ENCODE measurements around the gene RAB37. TPM values are rescaled to one million over a fixed set of nuclear protein-coding genes. Genes with fewer than 3 reads are reported as not detected.

The RAB37 gene
- total and polyA plus RNA-seq, 11 donors = 0.76 to 3.6 (median 1.7) TPM

DNA sequence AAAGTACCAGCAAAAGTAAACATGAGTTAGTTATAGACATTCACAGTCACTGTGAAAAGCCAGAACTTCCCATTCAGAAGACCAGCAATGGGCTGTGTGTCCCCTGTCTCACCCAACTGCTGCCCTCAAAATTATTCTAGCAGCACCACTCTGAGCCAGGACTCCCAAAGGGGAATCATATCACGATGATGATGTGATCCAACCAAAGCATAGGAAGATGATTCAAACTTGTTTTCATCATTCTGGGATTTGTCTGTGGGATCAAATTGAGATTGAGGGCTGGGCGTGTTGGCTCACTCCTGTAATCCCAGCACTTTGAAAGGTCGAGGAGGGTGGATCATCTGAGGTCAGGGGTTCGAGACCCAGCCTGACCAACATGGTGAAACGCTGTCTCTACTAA is 45.5 kb downstream of the RAB37 start:
- WGBS, 4 donors = 83 to 96% (median 93%) methylated on average over 5 of the region's 5 CpGs
- TF ChIP-seq, protein P1, sequence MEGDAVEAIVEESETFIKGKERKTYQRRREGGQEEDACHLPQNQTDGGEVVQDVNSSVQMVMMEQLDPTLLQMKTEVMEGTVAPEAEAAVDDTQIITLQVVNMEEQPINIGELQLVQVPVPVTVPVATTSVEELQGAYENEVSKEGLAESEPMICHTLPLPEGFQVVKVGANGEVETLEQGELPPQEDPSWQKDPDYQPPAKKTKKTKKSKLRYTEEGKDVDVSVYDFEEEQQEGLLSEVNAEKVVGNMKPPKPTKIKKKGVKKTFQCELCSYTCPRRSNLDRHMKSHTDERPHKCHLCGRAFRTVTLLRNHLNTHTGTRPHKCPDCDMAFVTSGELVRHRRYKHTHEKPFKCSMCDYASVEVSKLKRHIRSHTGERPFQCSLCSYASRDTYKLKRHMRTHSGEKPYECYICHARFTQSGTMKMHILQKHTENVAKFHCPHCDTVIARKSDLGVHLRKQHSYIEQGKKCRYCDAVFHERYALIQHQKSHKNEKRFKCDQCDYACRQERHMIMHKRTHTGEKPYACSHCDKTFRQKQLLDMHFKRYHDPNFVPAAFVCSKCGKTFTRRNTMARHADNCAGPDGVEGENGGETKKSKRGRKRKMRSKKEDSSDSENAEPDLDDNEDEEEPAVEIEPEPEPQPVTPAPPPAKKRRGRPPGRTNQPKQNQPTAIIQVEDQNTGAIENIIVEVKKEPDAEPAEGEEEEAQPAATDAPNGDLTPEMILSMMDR (IDR thresholded peaks at IDR 0.05) = no peak
- no peak for TF ChIP-seq POLR2A (IDR thresholded peaks at IDR 0.05)
- Histone ChIP-seq H3K4me1 (peaks cover 0 to 35% (median 0%) of the 10 kb centered on the region in 12 donors), H3K9me3 (no peaks in the 10 kb centered on the region), H3K27ac (no peak overlapping the region), H3K36me3 (peaks cover 0 to 41% (median 6%) of the 10 kb centered on the region in 9 donors), H3K27me3 (no peaks in the 10 kb centered on the region), H3K4me3 (no peak overlapping the region)
- DNase-seq (no peak), ATAC-seq (no peak)
- intact Hi-C loops (cut with DNase I) = loop anchor here in 2 of 10 donors (5.0 to 10.0 kb wide), 3 partner anchors 35 to 58 kb away; partner anchors contain the start of gene NHERF1 (in 1 of the 2)

DNA sequence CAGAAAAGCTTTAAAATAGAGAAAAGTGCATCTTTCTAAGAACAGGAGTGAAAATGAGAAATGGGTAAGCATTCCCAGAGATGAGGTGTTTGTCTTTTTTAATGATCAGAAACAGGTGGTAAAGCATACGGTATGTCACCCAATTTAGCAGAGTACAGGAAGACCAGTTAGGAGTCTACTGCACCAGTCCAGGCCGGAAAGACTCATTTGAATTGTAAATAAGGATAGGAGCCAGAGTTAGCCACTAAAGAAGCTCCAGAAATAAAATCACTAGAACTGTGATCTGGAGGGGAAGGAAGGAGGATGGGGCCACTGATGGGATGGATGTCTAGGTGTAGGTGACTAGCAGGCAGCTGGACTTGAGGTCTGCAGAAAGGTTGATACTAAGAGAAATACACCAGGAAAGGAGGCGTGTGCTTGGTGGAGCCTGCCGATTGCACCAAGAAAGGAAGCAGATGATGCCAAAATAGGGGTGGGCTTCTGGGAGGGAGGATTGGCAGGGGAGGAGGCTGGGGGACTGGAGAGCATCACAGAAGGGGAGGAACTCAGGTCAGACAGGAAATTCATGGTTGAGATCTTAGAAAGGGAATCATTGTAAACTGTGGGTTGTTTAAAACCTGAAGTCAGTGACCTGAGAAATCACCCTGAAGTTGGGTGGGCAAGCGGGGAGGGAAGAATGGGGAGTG is 47.2 kb downstream of the RAB37 start:
- TF ChIP-seq POLR2A (IDR thresholded peaks at IDR 0.05) = no peak
- TF ChIP-seq, protein P1 (IDR thresholded peaks at IDR 0.05) = no peak
- DNase-seq = no peak
- Histone ChIP-seq H3K27ac (no peak overlapping the region), H3K4me1 (peaks cover 0 to 18% (median 0%) of the 10 kb centered on the region in 12 donors), H3K9me3 (no peaks in the 10 kb centered on the region), H3K27me3 (no peaks in the 10 kb centered on the region), H3K4me3 (no peak overlapping the region), H3K36me3 (peaks cover 0 to 45% (median 6%) of the 10 kb centered on the region in 9 donors)
- intact Hi-C loops (cut with DNase I) = loop anchor here in 2 of 10 donors (5.0 to 10.0 kb wide), 3 partner anchors 37 to 59 kb away; partner anchors contain the start of gene NHERF1 (in 1 of the 2)
- no peak for ATAC-seq
- 81 to 84% (median 83%) methylated on average over 5 of the region's 5 CpGs for WGBS, 4 donors

DNA sequence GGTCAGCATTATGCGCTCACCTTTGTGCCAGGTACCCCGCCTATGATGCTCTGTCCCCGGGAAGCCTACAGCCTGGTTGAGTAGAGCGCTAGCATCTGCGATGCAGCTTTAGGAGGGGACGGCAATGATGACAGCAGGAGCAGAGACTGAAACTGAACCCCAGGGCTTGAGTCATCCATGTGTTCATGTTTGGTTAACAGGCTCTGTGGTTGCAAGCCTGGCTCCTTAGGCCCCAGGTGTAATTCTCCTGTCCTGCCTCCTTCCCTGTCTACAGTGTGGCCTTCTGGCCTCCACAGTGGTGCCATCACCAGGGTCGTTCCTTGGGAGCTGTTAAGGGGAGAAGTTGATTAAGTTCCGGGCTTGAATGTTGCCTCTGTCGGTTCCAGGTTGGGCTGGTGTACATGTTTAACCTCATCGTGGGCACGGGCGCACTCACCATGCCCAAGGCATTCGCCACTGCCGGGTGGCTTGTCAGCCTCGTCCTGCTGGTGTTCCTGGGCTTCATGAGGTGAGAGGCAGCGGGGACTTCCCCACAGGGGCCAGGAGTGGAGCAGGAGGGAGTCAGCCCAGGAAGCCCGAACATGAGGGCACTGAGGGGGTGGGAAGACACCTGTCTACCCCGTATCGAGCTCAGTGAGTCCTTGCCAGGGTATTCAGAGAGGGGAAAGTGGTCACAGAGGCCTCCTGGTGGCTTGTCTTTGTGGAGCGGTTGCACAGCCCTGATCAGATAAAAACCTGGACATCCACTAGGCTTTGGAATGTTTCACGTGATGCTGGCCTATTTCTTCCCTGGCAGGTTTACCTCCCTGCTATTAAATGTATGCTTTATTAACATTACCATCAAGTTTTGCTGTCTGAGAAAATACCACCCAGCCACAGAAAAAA is 48.3 kb downstream of the RAB37 start:
- no peak for TF ChIP-seq POLR2A (IDR thresholded peaks at IDR 0.05)
- TF ChIP-seq, protein P1 (IDR thresholded peaks at IDR 0.05) = no peak
- Histone ChIP-seq H3K9me3 (no peaks in the 10 kb centered on the region), H3K36me3 (peaks cover 0 to 48% (median 9%) of the 10 kb centered on the region in 9 donors), H3K4me1 (peaks cover 0 to 19% (median 0%) of the 10 kb centered on the region in 12 donors), H3K27ac (no peak overlapping the region), H3K27me3 (no peaks in the 10 kb centered on the region), H3K4me3 (no peak overlapping the region)
- intact Hi-C loops (cut with DNase I) = loop anchor here in 1 of 10 donors (10.0 kb wide), 1 partner anchor 61 kb away; no protein-coding TSS in a partner anchor
- ATAC-seq (no peak), DNase-seq (no peak)
- WGBS, 4 donors = 83 to 89% (median 86%) methylated on average over 17 to 21 of the region's 21 CpGs

DNA sequence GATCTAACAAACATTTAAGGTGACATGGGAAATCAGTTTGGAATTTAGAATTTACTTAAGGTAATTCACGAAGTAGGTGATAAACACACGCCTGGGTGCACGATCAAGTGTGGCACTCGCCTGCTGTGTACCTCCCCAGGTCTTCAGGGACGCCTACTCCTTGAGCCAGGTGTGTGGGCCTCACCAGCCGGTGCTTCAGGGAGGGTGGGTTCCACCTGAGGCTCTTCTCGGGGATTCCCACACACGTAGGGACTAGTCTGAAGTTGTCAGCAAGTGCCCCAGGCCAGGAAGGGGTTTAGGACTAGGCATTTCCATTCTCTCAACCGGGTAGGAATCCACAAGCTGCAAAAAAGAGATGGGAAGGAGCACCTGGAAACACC is 48.9 kb downstream of the RAB37 start:
- no peak overlapping the region for H3K4me3 ChIP-seq
- DNase-seq (no peak), ATAC-seq (no peak)
- TF ChIP-seq, protein P1 (IDR thresholded peaks at IDR 0.05) = no peak
- no peak for TF ChIP-seq POLR2A (IDR thresholded peaks at IDR 0.05)
- H3K36me3 ChIP-seq = peaks cover 0 to 46% (median 11%) of the 10 kb centered on the region in 9 donors
- H3K27ac ChIP-seq = peak overlapping the region in 1 of 12 donors; percentile 60
- 89 to 93% (median 91%) methylated on average over 9 of the region's 9 CpGs for WGBS, 4 donors
- H3K4me1 ChIP-seq = peaks cover 0 to 19% (median 0%) of the 10 kb centered on the region in 12 donors
- no peaks in the 10 kb centered on the region for H3K27me3 ChIP-seq
- intact Hi-C loops (cut with DNase I) = loop anchor here in 1 of 10 donors (10.0 kb wide), 1 partner anchor 61 kb away; no protein-coding TSS in a partner anchor
- H3K9me3 ChIP-seq = no peaks in the 10 kb centered on the region
